ENCODE measurements around the gene RAD51B. TPM values are rescaled to one million over a fixed set of nuclear protein-coding genes. Genes with fewer than 3 reads are reported as not detected.

RAD51B gene
- total and polyA plus RNA-seq, 2 of the 13 experiments (the other 11 are each of a cell fraction or from before 2014, with no cell fraction given): 7.0 to 9.5 TPM

DNA sequence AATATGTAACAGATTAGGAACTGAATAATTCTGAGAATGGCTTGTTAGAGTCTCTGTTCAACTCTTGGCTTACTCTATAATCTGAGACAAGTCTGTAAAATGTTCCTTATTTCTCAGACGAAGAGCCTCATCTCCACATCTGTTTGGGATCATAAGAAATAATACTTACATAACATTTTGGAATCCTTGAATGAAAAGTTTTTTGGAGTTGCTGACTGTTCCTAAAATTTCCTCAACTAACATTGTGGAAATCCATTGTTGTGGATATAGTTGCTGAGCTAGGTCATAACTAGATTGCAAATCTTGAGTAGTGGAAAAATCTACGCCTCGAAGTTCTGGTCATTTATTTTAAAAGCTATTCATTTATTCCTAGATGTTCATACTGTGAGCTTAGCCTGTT, 570.4 kb downstream of the RAD51B start:
- POLR2A ChIA-PET: no interaction called here
- FAIRE-seq: no peak

DNA sequence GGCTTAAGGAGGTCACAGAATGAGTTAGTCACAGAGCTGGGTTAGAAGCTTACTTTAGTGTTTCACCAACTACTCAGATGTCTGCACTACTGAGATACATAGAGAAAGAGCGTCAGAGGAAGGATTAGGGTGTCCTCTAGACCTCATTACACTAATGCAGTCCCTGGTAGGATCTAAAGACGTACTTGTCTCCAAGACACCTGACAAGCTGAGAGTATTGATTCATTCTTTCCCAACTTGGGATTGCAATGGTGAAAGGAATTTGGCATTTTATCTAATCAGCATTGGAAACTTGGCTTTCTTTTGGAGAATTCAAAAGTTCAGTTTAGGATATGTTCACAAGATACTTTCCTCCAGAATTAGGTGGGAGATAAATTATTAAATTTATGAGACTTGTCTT, 571.2 kb downstream of the RAD51B start:
- WGBS (ENCODE audit: low lambda C conversion rate): 90% methylated on average over 2 of the region's 2 CpGs
- ChIA-PET POLR2A (no interaction called here), CTCF (ENCODE audit: low intra/inter-chr PET ratio, low total read pairs) (no interaction called here)
- no TSS peak for BruUV-seq (replicated peaks)
- in situ Hi-C loops (cut with HindIII; ENCODE audit: extremely low pct_ligation_motif_present, low pct_unique_long_range_greater_than_20kb): no loop called here
- no peak for FAIRE-seq
- H3K27ac ChIP-seq (ENCODE audit: extremely low read length, insufficient read depth, low read length): no peak overlapping the region
- H3K9ac ChIP-seq (ENCODE audit: insufficient read depth, low read depth, low read length): no peak overlapping the region
- no peaks in the 10 kb centered on the region for H3K27me3 ChIP-seq (ENCODE audit: control insufficient read depth in 1 of 2, insufficient read depth in 2 of 2, low read length in 2 of 2)
- no peak for DNase-seq (ENCODE audit: low spot score)
- no peaks in the 10 kb centered on the region for H3K9me3 ChIP-seq (ENCODE audit: low read length)
- no peaks in the 10 kb centered on the region for H3K36me3 ChIP-seq (replicated peaks in 1 of 2; ENCODE audit: control insufficient read depth in 1 of 2, insufficient read depth in 2 of 2, low read length in 2 of 2)
- intact Hi-C loops (cut with micrococcal nuclease; ENCODE audit: unreplicated experiment): no loop called here
- no peaks in the 10 kb centered on the region for H3K79me2 ChIP-seq (ENCODE audit: insufficient read depth, low read length)
- TF ChIP-seq, protein P1, sequence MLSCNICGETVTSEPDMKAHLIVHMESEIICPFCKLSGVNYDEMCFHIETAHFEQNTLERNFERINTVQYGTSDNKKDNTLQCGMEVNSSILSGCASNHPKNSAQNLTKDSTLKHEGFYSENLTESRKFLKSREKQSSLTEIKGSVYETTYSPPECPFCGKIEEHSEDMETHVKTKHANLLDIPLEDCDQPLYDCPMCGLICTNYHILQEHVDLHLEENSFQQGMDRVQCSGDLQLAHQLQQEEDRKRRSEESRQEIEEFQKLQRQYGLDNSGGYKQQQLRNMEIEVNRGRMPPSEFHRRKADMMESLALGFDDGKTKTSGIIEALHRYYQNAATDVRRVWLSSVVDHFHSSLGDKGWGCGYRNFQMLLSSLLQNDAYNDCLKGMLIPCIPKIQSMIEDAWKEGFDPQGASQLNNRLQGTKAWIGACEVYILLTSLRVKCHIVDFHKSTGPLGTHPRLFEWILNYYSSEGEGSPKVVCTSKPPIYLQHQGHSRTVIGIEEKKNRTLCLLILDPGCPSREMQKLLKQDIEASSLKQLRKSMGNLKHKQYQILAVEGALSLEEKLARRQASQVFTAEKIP (CRISPR knock-in tag; IDR thresholded peaks at IDR 0.05; ENCODE audit: borderline replicate concordance): no peak
- TF ChIP-seq SMARCC2 (IDR thresholded peaks at IDR 0.05): no peak
- no peak for TF ChIP-seq SMAD9 (CRISPR knock-in tag; IDR thresholded peaks at IDR 0.05)
- no peak overlapping the region for H2AFZ ChIP-seq (ENCODE audit: low read length)
- no peak overlapping the region for H3K4me3 ChIP-seq (replicated peaks in 1 of 3; ENCODE audit: insufficient read depth in 1 of 3, low read depth in 2 of 3, low read length in 3 of 3)
- H4K20me1 ChIP-seq (ENCODE audit: insufficient read depth, low read length): no peaks in the 10 kb centered on the region
- H3K4me2 ChIP-seq (ENCODE audit: low read depth, low read length): no peak overlapping the region
- ATAC-seq: no peak
- peaks cover 9% of the 10 kb centered on the region; the same call in 1 of the 2 replicates for H3K4me1 ChIP-seq (ENCODE audit: insufficient read depth, low read length)

More for the DNA sequence above, 570.4 kb downstream of the RAD51B start:
- H3K27ac ChIP-seq (ENCODE audit: extremely low read length, insufficient read depth, low read length): no peak overlapping the region
- no peak for ATAC-seq
- no peak for DNase-seq (ENCODE audit: low spot score)
- H2AFZ ChIP-seq (ENCODE audit: low read length): no peak overlapping the region
- no peaks in the 10 kb centered on the region for H3K36me3 ChIP-seq (replicated peaks in 1 of 2; ENCODE audit: control insufficient read depth in 1 of 2, insufficient read depth in 2 of 2, low read length in 2 of 2)
- H3K9ac ChIP-seq (ENCODE audit: insufficient read depth, low read depth, low read length): no peak overlapping the region
- no peaks in the 10 kb centered on the region for H3K79me2 ChIP-seq (ENCODE audit: insufficient read depth, low read length)
- in situ Hi-C loops (cut with HindIII; ENCODE audit: extremely low pct_ligation_motif_present, low pct_unique_long_range_greater_than_20kb) (no loop called here), intact Hi-C loops (cut with micrococcal nuclease; ENCODE audit: unreplicated experiment) (no loop called here)
- peaks cover 14% of the 10 kb centered on the region for H3K4me1 ChIP-seq (ENCODE audit: insufficient read depth, low read length)
- H4K20me1 ChIP-seq (ENCODE audit: insufficient read depth, low read length): no peaks in the 10 kb centered on the region
- TF ChIP-seq POLR2A (IDR thresholded peaks at IDR 0.05; ENCODE audit: insufficient read depth in 1 of 2, low read depth in 2 of 2, low read length in 2 of 2): no peak
- no peak for TF ChIP-seq NFRKB (IDR thresholded peaks at IDR 0.05)
- TF ChIP-seq TRIM24 (CRISPR knock-in tag; IDR thresholded peaks at IDR 0.05): no peak
- no peak for TF ChIP-seq MTA1 (CRISPR knock-in tag; IDR thresholded peaks at IDR 0.05; ENCODE audit: borderline replicate concordance)
- no peak for TF ChIP-seq NFYB (CRISPR knock-in tag; IDR thresholded peaks at IDR 0.05)
- TF ChIP-seq FOXO1 (CRISPR knock-in tag; IDR thresholded peaks at IDR 0.05): no peak
- TF ChIP-seq ZMAT5 (CRISPR knock-in tag; IDR thresholded peaks at IDR 0.05; ENCODE audit: borderline replicate concordance, low read depth): no peak
- no peak for TF ChIP-seq ZBTB34 (CRISPR knock-in tag; IDR thresholded peaks at IDR 0.05)
- TF ChIP-seq ZNF136 (CRISPR knock-in tag; IDR thresholded peaks at IDR 0.05; ENCODE audit: low read depth): no peak
- no peak for TF ChIP-seq HMGA1 (CRISPR knock-in tag; conservative IDR thresholded peaks at IDR 0.05)
- no peak for TF ChIP-seq ISX (CRISPR knock-in tag; conservative IDR thresholded peaks at IDR 0.05)
- no peak overlapping the region for H3K4me3 ChIP-seq (replicated peaks in 1 of 3; ENCODE audit: insufficient read depth in 1 of 3, low read depth in 2 of 3, low read length in 3 of 3)
- no peaks in the 10 kb centered on the region for H3K27me3 ChIP-seq (ENCODE audit: control insufficient read depth in 1 of 2, insufficient read depth in 2 of 2, low read length in 2 of 2)
- CTCF ChIA-PET (ENCODE audit: low intra/inter-chr PET ratio, low total read pairs): no interaction called here
- no peak overlapping the region for H3K4me2 ChIP-seq (ENCODE audit: low read depth, low read length)
- 88% methylated on average over 3 of the region's 3 CpGs for WGBS (ENCODE audit: low lambda C conversion rate)
- BruUV-seq (replicated peaks): no TSS peak
- no peaks in the 10 kb centered on the region for H3K9me3 ChIP-seq (ENCODE audit: low read length)

Data from HepG2 (cell line).